ENCODE results near the gene CALR3.
"Not testable (repeated sequence)": the region's sequence is repeated elsewhere in the genome, so short reads cannot be mapped to it uniquely, and the experiment has no call there.

The CALR3 gene

DNA sequence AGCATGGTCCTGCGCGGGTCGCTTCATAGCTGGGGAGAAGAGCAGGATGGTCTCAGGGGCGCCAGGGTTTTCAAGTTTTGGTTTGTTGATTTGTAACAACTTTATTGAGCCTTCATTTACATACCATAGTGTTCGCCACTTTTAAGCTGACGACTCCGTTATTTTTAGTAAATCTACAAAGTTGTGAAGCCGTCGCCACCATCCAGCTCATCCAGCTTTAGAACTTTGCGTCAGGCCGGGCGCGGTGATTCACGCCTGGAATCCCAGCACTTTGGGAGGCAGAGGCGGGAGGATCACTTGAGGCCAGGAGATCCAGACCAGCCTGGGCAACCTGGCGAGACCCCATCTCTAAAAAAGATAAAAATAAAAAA is 631 bp upstream of the CALR3 start:
- no peak for DNase-seq (ENCODE audit: low spot score)

DNA sequence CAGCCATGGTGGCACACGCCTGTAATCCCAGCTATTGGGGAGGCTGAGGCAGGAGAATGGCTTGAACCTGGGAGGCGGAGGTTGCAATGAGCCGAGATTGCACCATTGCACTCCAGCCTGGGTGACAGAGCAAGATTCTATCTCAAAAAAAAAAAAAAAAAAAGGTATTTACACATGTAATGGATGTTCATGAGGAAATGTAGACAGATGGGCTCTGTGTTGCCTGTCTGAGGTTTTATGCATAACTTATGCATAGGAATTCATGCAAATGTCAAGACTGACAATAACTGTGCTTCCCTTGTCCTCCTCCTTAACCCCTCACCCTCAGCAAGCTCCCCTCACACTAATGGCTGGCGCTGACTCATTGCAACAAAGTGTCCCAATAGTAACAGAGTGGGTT is 9.5 kb downstream of the CALR3 start:
- DNase-seq (ENCODE audit: low spot score) = not testable (repeated sequence)

DNA sequence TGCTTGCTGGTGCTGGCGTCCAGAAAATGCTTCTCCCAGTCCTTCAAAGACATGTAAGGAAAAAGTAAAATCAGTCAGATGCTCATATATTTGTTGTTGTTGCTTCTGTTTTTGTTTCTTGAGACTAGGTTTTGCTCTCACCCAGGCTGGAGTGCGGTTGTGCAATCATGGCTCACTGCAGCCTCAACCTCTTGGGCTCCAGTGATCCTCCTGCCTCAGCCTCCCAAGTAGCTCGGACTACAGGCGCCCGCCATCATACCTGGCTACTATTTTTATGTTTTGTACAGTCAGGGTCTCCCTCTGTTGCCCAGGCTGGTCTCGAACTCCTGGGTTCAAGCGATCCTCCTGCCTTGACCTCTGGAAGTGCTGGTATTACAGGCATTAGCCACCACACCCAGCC is 13.2 kb downstream of the CALR3 start:
- no peak for DNase-seq (ENCODE audit: low spot score)

DNA sequence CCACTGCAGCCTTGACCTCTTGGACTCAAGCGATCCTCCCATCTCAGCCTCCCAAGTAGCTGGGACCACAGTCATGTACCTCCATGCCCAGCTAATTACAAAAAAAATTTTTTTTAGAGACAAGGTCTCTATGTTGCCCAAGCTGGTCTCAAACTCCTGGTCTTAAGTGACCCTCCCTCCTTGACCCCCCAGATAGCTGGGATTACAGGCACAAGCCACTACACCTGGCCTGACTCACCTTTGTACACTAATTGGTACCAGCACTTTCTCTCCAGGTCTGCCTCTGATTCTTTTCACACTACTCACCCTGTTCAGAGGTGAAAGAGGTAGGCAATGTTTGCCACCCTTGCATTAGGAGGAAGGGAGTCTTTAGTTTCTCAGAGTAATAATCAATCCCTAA is 18.7 kb downstream of the CALR3 start:
- DNase-seq (ENCODE audit: low spot score) = no peak

DNA sequence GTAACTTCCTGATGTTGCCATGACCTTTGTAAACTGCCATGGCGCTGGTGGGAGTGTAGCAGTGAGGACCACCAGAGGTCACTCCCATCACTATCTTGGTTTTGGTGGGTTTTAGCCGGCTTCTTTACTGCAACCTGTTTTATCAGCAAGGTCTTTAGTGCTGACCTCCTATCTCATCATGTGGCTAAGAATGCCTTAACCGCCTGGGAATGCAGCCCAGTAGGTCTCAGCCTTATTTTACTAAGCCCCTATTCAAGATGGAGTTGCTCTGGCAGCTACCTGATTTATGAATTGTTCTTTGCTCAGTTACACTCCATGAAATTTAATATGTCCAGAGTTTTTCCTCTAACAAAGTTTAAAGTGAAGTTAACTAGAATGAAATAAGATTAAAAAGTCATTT is 19.6 kb downstream of the CALR3 start:
- DNase-seq (ENCODE audit: low spot score) = no peak

DNA sequence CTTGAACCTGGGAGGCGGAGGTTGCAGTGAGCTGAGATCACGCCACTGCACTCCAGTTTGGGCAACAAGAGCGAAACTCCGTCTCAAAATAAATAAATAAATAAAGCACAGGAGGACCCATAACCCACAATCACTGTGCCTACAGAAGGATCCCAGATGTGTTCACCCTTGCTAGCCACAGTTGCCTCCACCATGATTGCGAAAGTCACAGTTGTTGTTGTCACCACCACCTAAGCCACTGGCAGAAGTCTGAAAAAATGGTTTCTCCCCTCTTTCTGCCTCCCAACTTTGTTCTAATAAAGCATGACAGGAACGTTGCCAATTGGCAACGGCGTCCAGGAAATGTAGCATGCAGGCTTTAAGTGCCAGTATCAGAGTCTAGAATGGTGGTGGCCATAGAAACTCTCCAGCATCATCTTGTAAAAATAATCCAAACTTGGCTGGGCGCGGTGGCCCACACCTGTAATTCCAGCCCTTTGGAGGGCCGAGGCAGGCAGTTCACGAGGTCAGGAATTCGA is 22.0 kb downstream of the CALR3 start:
- no peak for DNase-seq (ENCODE audit: low spot score)

DNA sequence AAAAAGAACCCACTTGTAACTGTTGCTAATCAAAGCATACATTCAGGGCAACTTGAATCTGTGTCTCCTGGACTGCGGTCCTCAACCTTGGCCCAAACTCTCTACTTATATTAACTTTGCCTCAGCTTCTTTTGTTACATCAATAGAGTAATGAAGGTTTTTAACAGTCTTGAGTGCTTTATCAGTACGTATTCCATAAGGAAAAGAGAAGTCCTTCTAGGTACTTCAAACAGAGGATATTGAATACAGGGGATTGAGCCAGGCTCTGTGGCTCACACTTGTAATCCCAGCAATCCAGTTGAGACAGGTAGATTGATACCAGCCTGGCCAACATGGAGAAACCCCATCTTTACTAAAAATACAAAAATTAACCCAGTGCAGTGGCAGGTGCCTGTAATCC is 23.0 kb downstream of the CALR3 start:
- no peak for DNase-seq (ENCODE audit: low spot score)

DNA sequence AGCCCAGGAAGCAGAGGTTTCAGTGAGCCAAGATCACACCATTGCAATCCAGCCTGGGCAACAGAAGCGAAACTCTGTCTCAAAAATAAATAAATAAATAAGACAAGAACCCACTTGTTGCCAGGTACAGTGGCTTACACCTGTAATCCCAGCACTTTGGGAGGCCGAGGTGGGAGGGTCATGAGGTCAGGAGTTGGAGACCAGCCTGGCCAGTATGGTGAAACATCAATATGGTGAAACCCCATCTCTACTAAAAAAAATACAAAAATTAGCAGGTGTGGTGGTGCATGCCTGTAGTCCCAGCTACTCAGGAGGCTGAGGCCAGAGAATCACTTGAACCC is 23.4 kb downstream of the CALR3 start:
- not testable (repeated sequence) for DNase-seq (ENCODE audit: low spot score)

DNA sequence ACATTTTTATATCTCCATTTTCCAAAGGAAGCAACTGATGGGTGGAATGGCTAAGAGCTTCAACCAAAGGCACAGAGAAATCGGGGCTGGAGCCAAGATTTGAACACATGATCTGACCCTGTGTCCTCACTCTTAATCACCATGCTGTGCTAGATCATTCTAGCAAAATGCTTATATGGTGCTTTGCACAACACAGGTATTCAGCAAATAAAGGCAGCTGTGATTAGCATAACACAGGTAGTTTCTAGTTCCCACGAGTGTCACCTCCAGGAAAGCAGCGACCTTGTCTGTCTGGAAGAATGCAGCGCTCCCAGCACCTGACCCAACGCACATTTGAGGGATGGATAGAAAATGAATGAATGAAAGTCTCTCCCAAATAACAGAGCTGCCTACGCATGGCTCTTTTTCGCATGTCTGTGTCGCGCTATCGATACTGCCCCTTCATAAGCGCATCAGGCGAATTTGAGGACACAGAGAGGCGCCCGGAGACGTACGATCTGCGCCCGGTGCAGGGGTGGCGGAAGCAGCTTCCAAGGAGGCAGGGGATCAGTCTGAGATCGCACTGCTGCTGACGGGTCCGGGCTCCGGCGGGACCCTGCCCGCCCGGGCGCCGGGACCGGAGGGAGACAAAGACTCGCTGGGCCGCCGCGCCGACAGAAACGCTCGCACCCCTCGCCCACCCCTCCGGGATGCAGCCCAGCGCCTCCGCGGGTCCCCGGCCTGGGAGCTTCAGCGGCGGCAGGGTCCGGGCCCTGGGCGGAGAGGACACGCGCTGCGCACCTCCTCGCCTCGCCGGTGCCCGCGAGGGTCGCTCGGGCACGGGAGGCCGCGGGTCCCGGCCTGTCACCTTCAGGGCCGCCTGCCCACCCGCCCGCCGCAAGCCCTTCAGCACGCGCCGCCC is 24.8 kb downstream of the CALR3 start:
- DNase-seq (ENCODE audit: low spot score) = no peak

DNA sequence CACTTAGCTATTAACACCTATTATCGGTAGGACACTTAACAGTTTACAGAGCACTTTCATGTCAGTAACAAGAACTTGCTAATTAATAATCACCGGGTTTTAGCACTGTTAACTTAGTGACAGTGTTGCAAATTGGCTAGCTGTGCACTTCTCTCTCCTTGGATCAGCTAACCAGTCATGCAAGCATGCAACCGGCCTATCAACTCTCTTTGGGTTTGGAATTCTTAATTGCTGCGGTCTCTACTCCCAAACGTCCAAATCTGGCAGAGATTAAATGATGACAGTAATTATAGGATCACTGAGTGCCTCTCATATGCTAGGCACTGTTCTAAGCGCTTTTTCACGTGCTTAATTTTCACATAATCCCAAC is 25.4 kb downstream of the CALR3 start:
- no peak for DNase-seq (ENCODE audit: low spot score)

DNA sequence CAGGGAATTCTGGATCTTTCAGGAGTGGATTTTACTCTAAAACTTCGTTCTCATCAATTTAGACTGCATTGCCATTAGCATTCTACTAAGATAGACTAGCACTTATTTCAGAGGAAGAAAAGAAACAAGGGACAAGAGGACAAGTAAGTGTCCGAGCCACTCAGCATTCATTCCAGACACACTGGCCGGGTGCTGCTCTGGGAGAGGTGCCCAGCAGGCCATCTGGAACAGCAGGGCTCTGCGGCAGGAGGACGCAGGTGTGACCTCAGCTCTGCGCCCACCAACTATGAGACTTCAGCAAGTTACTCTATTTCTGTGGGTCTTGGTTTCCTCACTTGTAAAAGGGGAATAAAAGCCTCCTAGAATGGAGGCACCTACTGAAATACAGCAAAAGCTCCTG is 28.4 kb downstream of the CALR3 start:
- no peak for DNase-seq (ENCODE audit: low spot score)

DNA sequence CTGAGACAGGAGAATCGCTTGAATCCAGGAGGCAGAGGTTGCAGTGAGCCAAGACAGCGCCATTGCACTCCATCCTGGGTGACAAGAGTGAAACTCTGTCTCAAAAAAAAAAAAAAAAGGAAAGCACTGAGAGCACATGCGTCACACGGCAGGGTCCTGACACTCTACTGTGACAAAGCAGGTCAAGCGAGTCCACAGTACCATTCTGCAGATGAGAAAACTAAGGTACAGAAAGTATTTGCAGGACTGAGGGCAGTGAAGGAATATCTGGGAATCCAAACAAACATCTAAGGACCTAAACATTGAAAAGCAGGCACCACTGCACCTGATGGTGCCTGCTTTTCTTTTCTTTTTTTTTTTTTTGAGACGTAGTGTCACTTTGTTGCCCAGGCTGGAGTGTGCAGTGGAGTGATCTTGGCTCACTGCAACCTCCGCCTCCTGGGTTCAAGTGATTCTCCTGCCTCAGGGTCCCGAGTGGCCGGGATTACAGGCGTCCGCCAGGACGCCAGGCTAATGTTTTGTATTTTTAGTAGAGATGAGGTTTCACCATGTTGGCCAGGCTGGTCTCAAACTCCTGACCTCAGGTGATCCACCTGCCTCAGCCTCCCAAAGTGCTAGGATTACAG is 29.1 kb downstream of the CALR3 start:
- DNase-seq (ENCODE audit: low spot score) = not testable (repeated sequence)

DNA sequence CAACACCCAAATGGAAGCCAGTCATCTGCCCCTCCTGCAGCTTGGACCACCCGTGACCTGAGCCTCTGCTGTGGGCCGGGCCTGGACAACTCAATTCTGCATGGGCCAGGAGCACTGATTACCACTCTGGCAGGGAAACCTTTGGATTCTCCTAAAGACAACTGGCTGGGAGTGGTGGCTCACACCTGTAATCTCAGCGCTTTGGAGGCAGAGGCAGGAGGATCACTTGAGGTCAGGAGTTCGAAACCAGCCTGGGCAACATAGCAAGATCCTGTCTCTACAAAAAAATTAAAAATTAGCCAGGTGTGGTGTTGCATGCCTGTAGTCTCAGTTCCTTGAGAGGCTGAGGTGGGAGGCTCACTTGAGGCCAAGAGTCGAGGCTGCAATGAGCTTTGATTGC is 30.7 kb downstream of the CALR3 start:
- no peak for DNase-seq (ENCODE audit: low spot score)

DNA sequence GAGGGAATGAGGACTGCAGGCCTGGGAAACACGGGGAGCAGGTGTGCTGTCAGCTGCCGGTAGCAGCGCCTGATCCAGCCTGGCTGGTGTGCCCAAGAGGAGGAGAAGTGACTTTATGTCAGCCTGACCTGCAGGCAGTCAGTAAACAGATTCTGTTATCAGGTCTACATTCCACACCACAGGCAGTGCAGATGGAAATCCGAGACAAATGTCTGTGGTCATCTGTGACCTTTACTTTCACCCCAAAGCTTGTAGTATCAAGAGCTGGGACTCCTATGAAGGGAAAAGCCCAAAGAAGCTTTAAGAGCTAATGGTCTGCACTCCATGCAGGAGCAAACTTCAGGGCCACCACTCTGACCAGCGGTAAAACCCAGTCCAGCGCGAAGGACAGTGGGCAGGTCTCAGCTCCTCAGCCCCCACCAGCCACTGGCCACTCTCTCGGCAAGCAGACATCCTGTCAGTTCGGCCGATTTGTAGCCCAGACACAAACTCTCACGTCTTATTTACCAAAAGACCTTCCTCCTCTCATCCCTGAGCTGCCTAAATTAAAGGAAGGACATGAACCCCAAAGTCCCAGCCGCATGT is 31.9 kb downstream of the CALR3 start:
- no peak for DNase-seq (ENCODE audit: low spot score)

DNA sequence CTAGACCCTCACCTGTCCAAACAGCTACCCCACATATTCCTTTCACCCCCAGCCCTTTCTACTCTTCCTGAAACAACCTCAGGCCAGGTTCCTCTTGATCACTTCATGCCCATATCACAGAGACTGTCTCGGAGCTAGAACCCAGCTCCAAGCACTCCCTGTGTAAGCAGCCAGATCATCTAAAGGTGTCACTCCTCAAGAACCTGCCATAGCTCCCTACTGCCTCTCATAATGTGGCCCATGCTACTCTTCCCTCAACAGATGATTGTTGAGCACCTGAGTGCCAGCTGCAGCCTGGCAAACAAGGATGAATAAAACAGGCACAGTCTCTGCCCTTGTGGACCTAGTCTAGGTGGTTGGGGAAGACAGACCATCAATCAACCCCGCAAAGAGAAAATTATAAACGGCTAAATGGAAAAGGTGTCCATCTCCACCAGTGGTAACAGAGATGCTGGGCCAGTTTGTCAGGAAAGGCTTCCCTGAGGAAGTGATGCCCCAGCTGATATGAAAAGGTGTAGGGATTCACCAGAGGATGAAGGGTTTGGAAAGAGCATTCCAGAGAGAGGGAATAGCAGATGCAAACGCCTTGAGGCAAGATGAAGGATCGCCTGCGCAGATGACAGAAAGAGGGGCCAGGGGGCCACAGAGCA is 32.5 kb downstream of the CALR3 start:
- DNase-seq (ENCODE audit: low spot score) = no peak

DNA sequence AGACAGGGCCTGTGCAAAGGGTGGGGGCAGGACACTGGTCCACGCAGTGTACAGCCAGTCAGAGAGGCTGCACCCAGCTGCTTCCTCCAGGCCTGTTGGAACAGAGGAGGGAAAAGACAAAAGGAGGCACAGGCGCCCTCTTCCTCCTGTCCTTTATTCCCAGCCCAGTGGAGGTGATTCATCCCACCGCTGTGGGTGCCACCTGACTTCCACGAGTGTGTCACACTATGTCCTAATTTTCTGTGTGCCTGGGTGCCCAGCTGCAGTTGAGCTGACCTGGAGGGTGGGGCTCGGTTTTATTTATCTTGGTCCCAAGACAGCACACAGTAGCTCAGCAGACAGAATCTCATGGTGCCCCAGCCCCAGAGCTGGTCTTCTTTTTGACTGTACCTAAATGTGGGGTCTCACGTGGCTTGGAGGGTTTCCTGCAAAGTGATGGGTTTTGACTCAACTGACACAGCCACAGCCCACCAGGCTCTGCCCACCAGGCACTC is 33.2 kb downstream of the CALR3 start:
- DNase-seq (ENCODE audit: low spot score) = no peak

DNA sequence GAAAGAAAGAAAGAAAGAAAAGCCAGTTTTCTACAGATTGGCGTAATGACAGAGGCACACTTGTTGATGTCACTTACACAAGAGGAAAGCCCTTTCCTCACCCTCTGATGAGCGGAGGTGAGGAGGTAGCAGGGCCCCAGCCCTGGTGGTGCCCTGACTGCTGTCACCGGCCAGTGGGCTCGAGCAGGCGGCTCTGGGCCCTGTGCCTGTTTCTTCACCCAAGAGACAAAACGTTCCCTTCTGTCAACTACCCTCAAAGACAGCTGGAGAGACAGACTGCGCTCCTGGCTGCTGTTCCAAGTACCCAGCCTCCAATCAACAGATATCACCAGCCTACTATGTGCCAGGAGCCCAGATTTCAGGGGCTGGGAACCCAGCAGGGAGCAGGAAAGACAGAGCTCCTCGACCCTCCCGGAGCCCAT is 34.3 kb downstream of the CALR3 start:
- DNase-seq (ENCODE audit: low spot score) = no peak

DNA sequence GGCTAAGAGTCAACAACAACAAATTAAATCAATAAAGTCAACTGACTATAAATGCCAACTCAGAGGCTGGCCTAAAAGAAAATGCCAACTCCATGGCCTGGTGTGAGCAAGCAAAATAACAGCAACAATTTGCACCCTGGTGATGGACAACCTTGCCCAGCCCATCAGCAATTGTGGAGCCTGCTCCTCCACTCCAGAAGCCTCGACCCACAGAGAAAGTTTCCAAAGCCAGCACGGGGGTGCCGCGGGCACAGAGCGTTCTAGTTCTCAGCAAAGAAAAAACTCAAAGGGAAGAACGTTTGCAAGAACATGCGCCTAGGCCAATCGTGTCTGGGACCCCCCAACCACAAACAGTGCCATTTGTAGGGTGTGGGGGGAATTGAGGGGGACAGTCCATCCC is 35.5 kb downstream of the CALR3 start:
- DNase-seq (ENCODE audit: low spot score) = no peak

DNA sequence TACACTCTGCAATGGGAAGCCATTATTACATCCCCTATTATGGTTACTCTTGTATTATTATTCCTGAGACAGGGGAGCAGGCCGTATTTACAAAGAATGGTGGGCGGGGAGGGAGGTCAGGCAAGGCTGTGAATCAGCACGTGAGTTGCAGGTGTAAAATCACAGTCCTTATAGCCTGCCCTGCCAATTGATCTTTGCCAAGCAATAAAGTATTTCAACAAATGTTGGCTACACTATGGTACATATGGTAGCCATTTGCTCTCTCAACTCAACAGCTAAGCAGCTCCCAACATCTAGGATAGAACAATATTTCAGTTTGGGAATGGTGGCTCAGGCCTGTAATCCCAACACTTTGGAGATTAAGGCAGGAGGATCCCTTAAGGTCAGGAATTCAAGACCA is 36.3 kb downstream of the CALR3 start:
- no peak for DNase-seq (ENCODE audit: low spot score)

DNA sequence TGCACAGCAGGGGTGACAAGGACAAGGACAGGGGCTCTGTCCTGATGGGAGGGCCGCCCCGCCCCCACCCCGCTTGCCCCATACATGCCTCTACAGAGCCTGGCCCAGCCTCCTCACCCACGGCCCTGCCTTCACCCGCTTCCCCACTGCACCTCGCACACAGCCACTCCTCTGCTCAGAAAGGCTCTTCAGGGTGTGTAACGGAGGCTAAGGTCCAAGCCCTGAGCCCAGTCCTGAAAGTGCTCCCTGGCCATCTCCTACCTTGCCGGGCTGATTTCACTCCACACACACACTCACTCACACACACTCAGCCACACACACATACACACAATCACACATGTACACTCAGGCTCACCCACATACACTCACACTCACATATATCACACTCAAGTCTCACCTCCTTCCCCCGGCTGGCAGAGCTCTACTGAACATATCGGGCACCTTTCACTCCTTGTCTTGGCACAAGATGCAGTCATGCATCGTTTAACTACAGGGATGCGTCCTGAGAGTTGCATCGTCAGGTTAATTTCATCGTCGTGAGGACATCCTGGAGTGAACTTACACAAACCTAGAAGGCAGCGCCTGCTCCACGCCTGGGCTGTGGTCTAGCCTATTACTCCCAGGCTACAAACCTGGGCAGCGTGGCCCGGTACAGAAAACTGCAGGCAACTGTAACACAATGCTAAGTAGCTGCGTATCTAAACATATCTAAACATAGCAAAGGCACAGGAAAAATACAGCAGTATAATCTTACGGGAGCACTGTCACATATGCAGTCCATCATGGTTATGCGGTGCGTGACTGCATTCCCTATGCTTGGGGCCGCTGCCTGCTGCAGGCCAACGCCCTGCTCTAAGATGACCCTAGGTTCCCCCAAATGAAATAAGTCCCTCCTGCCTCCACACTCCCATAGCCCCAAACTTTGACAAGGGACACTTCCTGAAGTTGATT is 37.3 kb downstream of the CALR3 start:
- no peak for DNase-seq (ENCODE audit: low spot score)

DNA sequence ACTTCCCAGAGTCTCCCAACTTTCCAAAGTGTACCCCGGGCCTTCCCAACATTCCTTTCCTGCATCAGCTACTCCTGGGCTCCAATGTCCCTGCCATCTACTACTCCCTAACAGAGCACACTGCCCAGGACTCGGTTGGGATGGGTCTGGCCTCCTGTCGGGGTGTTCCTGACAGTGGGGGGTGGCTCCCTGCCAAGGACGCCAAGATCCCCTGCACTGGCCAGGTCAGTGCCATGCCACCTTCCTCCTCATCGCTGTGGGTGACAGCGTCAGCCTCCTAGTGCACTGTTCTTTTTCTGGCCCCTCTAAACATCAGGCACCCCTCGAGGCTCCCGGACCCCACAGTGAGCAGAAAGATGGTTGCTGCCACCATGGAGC is 38.0 kb downstream of the CALR3 start:
- no peak for DNase-seq (ENCODE audit: low spot score)
